Mesenchymal stem cell (in vitro differentiated cells and primary cell): ENCODE results near the gene SLC25A18.

Experiments used
- DNase-seq: peaks from one replicate; pipeline ENCODE4 v3.0.0-alpha.2; 2013
- H2AFZ ChIP-seq: one replicate; pipeline ENCODE4 v1.6.1; 2013; ENCODE audit warnings: low read depth, mild to moderate bottlenecking, control low read depth, inconsistent platforms, low read length, moderate library complexity
- H2AK5ac ChIP-seq: 2 replicates; pipeline ENCODE4 v1.6.1; 2013; ENCODE audit warnings: low read length, moderate library complexity, mild to moderate bottlenecking, inconsistent platforms; ENCODE audit not compliant: severe bottlenecking
- H2BK120ac ChIP-seq: one replicate; pipeline ENCODE4 v1.6.1; 2013; ENCODE audit warnings: low read depth, mild to moderate bottlenecking, inconsistent platforms, low read length, moderate library complexity
- H2BK12ac ChIP-seq, 2 experiments: one replicate each; pipeline ENCODE4 v1.6.1; 2013; ENCODE audit warnings: inconsistent platforms in 2 of 2, low read length in 2 of 2, mild to moderate bottlenecking in 2 of 2, moderate library complexity in 2 of 2, control low read depth in 1 of 2
- H2BK15ac ChIP-seq: one replicate; pipeline ENCODE4 v1.6.1; 2013; ENCODE audit warnings: mild to moderate bottlenecking, low read depth, inconsistent platforms; ENCODE audit not compliant: poor library complexity, severe bottlenecking
- H2BK5ac ChIP-seq: 2 replicates; pipeline ENCODE4 v1.6.1; 2013; ENCODE audit warnings: low read depth, mild to moderate bottlenecking, low read length, control low read depth, inconsistent platforms; ENCODE audit not compliant: poor library complexity, severe bottlenecking
- H3K14ac ChIP-seq, 2 experiments: one replicate each; pipeline ENCODE4 v1.6.1; 2013; ENCODE audit warnings: inconsistent platforms in 2 of 2, low read length in 2 of 2, control low read depth in 1 of 2, mild to moderate bottlenecking in 1 of 2, moderate library complexity in 1 of 2
- H3K18ac ChIP-seq, 2 experiments: one replicate each; pipeline ENCODE4 v1.6.1; 2013; ENCODE audit warnings: inconsistent platforms in 2 of 2, low read length in 2 of 2, control low read depth in 1 of 2, low read depth in 1 of 2, mild to moderate bottlenecking in 1 of 2
- H3K23ac ChIP-seq, 2 experiments: one replicate each; pipeline ENCODE4 v1.6.1; 2013; ENCODE audit warnings: inconsistent platforms in 2 of 2, low read length in 2 of 2, mild to moderate bottlenecking in 2 of 2, moderate library complexity in 2 of 2, control low read depth in 1 of 2
- H3K27ac ChIP-seq: 2 replicates; pipeline ENCODE4 v1.5.1; 2013; ENCODE audit warnings: mild to moderate bottlenecking, moderate library complexity, low read length, control low read depth, inconsistent platforms; ENCODE audit not compliant: poor library complexity, severe bottlenecking
- H3K27me3 ChIP-seq, 2 experiments: 2 replicates each; pipeline versions ENCODE4 v1.6.1 to v1.7.0; 2013; ENCODE audit warnings: low read length in 2 of 2, mild to moderate bottlenecking in 2 of 2, moderate library complexity in 2 of 2, control low read depth in 1 of 2, inconsistent platforms in 1 of 2; ENCODE audit not compliant: control insufficient read depth in 1 of 2, insufficient read depth in 1 of 2
- H3K36me3 ChIP-seq, 2 experiments: 2 replicates each; pipeline versions ENCODE4 v1.6.1 to v1.7.0; 2013; ENCODE audit warnings: low read length in 2 of 2, control low read depth in 1 of 2, inconsistent platforms in 1 of 2, low read depth in 1 of 2, mild to moderate bottlenecking in 1 of 2; ENCODE audit not compliant: insufficient read depth in 2 of 2, control insufficient read depth in 1 of 2
- H3K4ac ChIP-seq, 2 experiments: one replicate each; pipeline ENCODE4 v1.6.1; 2013; ENCODE audit warnings: inconsistent platforms in 2 of 2, low read length in 2 of 2, mild to moderate bottlenecking in 2 of 2, moderate library complexity in 2 of 2, control low read depth in 1 of 2, low read depth in 1 of 2
- H3K4me1 ChIP-seq: 2 replicates; pipeline ENCODE4 v1.6.1; 2013; ENCODE audit warnings: low read depth, low read length, control low read depth; ENCODE audit not compliant: control insufficient read depth, insufficient read depth
- H3K4me2 ChIP-seq: 2 replicates; pipeline ENCODE4 v1.6.1; 2013; ENCODE audit warnings: low read length, mild to moderate bottlenecking, inconsistent platforms; ENCODE audit not compliant: poor library complexity, severe bottlenecking
- H3K4me3 ChIP-seq, 2 experiments: 2 replicates each; pipeline versions ENCODE4 v1.5.1 to v1.7.0; 2013; ENCODE audit warnings: low read length in 2 of 2, mild to moderate bottlenecking in 2 of 2, control low read depth in 1 of 2, low read depth in 1 of 2; ENCODE audit not compliant: insufficient read depth in 1 of 2
- H3K79me1 ChIP-seq: replicated peaks from 2 replicates; pipeline ENCODE4 v1.6.1; 2013; ENCODE audit warnings: mild to moderate bottlenecking, control low read depth, low read length, inconsistent platforms; ENCODE audit not compliant: poor library complexity, severe bottlenecking
- H3K9ac ChIP-seq: 2 replicates; pipeline ENCODE4 v1.7.0; 2013; ENCODE audit warnings: mild to moderate bottlenecking, low read length, moderate library complexity
- H3K9me3 ChIP-seq: 2 replicates; pipeline ENCODE4 v1.7.0; 2013; ENCODE audit warnings: mild to moderate bottlenecking, low read length; ENCODE audit not compliant: control insufficient read depth
- H4K8ac ChIP-seq: one replicate; pipeline ENCODE4 v1.6.1; 2013; ENCODE audit warnings: inconsistent platforms, mild to moderate bottlenecking, low read length, moderate library complexity
- H4K91ac ChIP-seq: one replicate; pipeline ENCODE4 v1.6.1; 2013; ENCODE audit warnings: mild to moderate bottlenecking, low read length, inconsistent platforms
- WGBS: methylation state at CpG from one replicate; pipeline ENCODE4 v1.1.7; 2013; ENCODE audit warnings: mixed read lengths; 5-methylcytosine and 5-hydroxymethylcytosine counted together

Gene SLC25A18

GRCh38 chr22:17598318-17598717 is 35.0 kb downstream of the SLC25A18 start:
- H3K27ac ChIP-seq = no peak overlapping the region
- peaks cover 46 to 75% of the 10 kb centered on the region in 2 experiments for H3K36me3 ChIP-seq
- H2AFZ ChIP-seq = no peak overlapping the region
- no peaks in the 10 kb centered on the region for H3K4me1 ChIP-seq
- H3K27me3 ChIP-seq = no peaks in the 10 kb centered on the region
- no peaks in the 10 kb centered on the region for H3K9me3 ChIP-seq
- no peak overlapping the region for H2BK5ac ChIP-seq
- H4K8ac ChIP-seq = no peak overlapping the region
- no peak overlapping the region for H3K9ac ChIP-seq
- over 99% methylated on average over 4 of the region's 4 CpGs for WGBS
- H2BK120ac ChIP-seq = no peak overlapping the region
- H2BK12ac ChIP-seq = no peak overlapping the region
- no peak overlapping the region for H3K4me2 ChIP-seq
- H2BK15ac ChIP-seq = no peak overlapping the region
- DNase-seq = no peak
- H3K79me1 ChIP-seq = peaks cover 29% of the 10 kb centered on the region
- no peak overlapping the region for H3K14ac ChIP-seq
- no peak overlapping the region for H3K4ac ChIP-seq
- H2AK5ac ChIP-seq = no peak overlapping the region
- H3K18ac ChIP-seq = no peak overlapping the region
- no peak overlapping the region for H4K91ac ChIP-seq
- no peak overlapping the region for H3K23ac ChIP-seq
- H3K4me3 ChIP-seq = no peak overlapping the region

- no peak overlapping the region for H3K4ac ChIP-seq
- WGBS = 92% methylated on average over 3 of the region's 3 CpGs
- H3K79me1 ChIP-seq = peaks cover 35% of the 10 kb centered on the region
- peaks cover 39 to 68% of the 10 kb centered on the region in 2 experiments for H3K36me3 ChIP-seq
- no peak overlapping the region for H4K91ac ChIP-seq
- no peak overlapping the region for H2AK5ac ChIP-seq
- no peaks in the 10 kb centered on the region for H3K4me1 ChIP-seq
- H3K4me3 ChIP-seq = no peak overlapping the region
- H3K9ac ChIP-seq = peak overlapping the region; percentile 38
- H4K8ac ChIP-seq = no peak overlapping the region
- no peak overlapping the region for H3K4me2 ChIP-seq
- H2BK15ac ChIP-seq = no peak overlapping the region
- no peak overlapping the region for H2AFZ ChIP-seq
- no peak overlapping the region for H3K14ac ChIP-seq
- no peak overlapping the region for H2BK5ac ChIP-seq
- no peak overlapping the region for H3K18ac ChIP-seq
- no peak overlapping the region for H2BK12ac ChIP-seq
- H2BK120ac ChIP-seq = no peak overlapping the region
- no peaks in the 10 kb centered on the region for H3K27me3 ChIP-seq
- H3K23ac ChIP-seq = no peak overlapping the region
- DNase-seq = no peak
- no peaks in the 10 kb centered on the region for H3K9me3 ChIP-seq
- no peak overlapping the region for H3K27ac ChIP-seq
These were observed 37.7 kb downstream of the SLC25A18 start for GRCh38 chr22:17601031-17601430.

GRCh38 chr22:17603668-17604067 is 40.4 kb downstream of the SLC25A18 start:
- H3K9ac ChIP-seq = no peak overlapping the region
- H2AK5ac ChIP-seq = no peak overlapping the region
- H3K27me3 ChIP-seq = no peaks in the 10 kb centered on the region
- H3K14ac ChIP-seq = no peak overlapping the region
- no peak overlapping the region for H2BK5ac ChIP-seq
- H3K4ac ChIP-seq = no peak overlapping the region
- H3K4me3 ChIP-seq = no peak overlapping the region
- H2BK12ac ChIP-seq = no peak overlapping the region
- H4K91ac ChIP-seq = no peak overlapping the region
- peaks cover 37% of the 10 kb centered on the region for H3K79me1 ChIP-seq
- peaks cover 20 to 69% of the 10 kb centered on the region in 2 experiments for H3K36me3 ChIP-seq
- no peak overlapping the region for H3K18ac ChIP-seq
- no peak overlapping the region for H3K27ac ChIP-seq
- no peaks in the 10 kb centered on the region for H3K9me3 ChIP-seq
- 96% methylated on average over 4 of the region's 4 CpGs for WGBS
- no peak overlapping the region for H3K23ac ChIP-seq
- no peak overlapping the region for H4K8ac ChIP-seq
- no peak for DNase-seq
- no peak overlapping the region for H3K4me2 ChIP-seq
- H2BK120ac ChIP-seq = no peak overlapping the region
- no peak overlapping the region for H2AFZ ChIP-seq
- no peak overlapping the region for H2BK15ac ChIP-seq
- no peaks in the 10 kb centered on the region for H3K4me1 ChIP-seq

- Histone ChIP-seq H3K14ac (no peak overlapping the region), H3K4me3 (no peak overlapping the region), H2AFZ (no peak overlapping the region), H3K36me3 (peaks cover 20 to 66% of the 10 kb centered on the region in 2 experiments), H3K27me3 (no peaks in the 10 kb centered on the region), H2BK15ac (no peak overlapping the region), H2BK12ac (no peak overlapping the region), H3K9ac (no peak overlapping the region), H3K4ac (no peak overlapping the region), H3K4me1 (no peaks in the 10 kb centered on the region), H4K8ac (no peak overlapping the region), H3K79me1 (peaks cover 26% of the 10 kb centered on the region), H3K18ac (no peak overlapping the region), H2BK120ac (no peak overlapping the region), H2BK5ac (no peak overlapping the region), H3K9me3 (no peaks in the 10 kb centered on the region), H4K91ac (no peak overlapping the region), H2AK5ac (no peak overlapping the region), H3K23ac (no peak overlapping the region), H3K27ac (no peak overlapping the region), H3K4me2 (no peak overlapping the region)
- no peak for DNase-seq
- 95% methylated on average over 5 of the region's 5 CpGs for WGBS
These were observed 43.2 kb downstream of the SLC25A18 start for GRCh38 chr22:17606496-17606895.
